GM15510 (cell line): Measurements from ENCODE around the gene CACNA1C.

ENCODE experiments used
- POLR2A ChIP-seq: IDR thresholded peaks from 3 replicates; pipeline ENCODE4 v1.6.1; 2011; ENCODE audit warnings: borderline replicate concordance; ENCODE audit not compliant: insufficient read length; ENCODE audit errors: extremely low read depth

Gene CACNA1C

DNA sequence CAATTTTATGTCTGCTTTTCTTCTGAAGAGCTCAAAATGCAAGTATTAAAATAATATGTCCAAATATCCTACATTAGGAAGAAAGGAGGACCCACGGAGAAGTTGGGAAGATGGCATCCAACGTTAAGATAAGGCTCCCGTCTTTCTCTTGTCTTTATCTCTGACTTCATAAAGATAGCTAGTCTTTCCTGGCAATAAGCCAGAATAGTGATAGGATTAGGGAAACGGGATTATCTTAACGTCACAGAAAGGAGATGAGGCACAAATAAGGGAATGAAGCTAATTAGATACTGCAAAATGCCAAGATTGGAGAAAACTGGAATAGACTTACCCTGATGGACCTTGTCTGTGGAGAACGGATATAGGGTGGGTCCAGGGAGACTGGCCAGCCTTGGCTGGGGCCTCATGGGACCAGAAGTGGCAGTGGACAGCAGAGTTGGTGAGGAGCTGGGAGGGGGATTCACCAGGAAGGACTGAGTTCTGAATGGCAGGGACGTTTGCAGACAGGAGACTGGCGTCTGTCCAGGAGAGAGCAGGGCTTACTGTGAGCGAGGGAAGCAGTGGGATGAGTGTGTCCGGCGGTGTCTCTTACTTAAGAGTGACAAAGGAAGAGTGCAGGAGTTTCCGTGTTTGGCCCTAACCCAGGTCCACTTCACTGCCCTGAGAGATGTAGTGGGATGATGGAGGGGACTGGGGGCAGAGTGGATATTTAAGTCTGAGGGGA, 119.9 kb downstream of the CACNA1C start:
- TF ChIP-seq POLR2A: no peak

DNA sequence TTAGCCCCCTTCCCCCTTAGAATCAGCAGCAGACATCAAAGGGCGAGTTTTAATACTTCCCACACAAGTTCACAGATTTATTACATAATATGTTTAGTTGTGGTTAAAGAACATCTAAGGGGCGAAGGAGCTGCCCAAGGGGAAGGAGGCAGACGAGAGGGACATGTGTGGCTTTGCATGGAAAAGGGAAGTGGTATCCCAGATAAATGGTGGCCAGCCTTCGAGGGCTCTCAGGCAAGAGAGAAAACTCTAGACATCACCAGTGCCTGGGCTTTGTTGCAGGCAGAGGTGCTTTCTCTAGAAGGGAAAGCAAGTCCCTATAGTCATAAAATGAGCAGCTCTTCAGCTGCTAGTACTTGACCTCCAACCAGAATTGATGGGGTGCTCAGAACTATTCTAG, 121.2 kb downstream of the CACNA1C start:
- no peak for TF ChIP-seq POLR2A

DNA sequence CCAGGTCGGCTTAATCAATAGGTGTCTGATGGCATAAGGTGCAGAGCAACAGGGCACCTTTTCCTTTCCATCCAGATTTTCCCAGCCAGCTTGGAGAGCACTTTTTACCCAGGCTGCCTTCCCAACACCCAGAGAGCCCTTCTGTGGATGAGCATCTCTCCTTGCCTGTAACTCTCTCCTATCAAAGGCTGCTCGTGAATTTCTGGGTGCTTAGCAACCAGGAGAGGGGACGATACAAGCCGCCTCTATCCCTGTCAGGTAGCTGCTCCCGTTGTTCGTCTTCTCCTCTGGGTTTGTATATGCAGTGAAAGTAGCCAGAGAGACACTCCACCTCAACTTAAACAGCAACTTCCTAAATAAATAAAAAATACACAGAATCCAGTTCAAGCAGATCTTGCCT, 124.2 kb downstream of the CACNA1C start:
- no peak for TF ChIP-seq POLR2A

DNA sequence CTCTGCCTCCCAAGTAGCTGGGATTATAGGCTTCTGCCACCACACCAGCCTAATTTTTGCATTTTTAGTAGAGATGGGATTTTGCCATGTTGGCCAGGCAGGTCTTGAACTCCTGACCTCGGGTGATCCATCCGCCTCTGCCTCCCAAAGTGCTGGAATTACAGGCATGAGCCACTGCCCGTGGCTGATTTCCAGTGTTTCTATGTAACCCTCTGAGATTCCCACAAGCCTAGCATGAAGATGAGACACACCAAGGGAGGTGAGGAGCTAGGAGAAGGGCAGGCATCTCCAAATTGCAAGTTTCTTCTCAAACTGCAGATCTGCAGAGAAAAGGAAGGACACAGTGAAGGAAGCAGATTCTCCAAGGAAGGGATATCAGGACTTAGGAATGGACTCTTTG, 125.0 kb downstream of the CACNA1C start:
- TF ChIP-seq POLR2A: no peak

DNA sequence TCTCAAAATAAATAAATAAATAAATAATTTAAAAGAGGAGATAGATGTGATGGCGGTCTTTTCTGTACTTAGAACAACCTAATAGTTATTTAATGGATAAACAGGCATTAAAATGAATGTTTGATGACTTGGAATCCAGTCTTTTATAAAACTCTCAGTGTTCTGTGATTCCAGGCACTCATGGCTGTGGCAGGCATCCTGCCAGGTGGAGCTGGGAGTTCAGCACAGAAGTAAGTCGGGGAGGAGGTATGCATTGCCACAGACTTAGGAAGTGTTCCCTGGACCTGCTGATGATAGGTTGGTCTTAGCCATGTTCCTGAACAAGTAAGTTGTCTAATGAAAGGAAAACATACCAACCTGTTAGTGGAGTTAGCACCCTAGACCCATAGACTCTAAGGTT, 126.3 kb downstream of the CACNA1C start:
- TF ChIP-seq POLR2A: no peak

DNA sequence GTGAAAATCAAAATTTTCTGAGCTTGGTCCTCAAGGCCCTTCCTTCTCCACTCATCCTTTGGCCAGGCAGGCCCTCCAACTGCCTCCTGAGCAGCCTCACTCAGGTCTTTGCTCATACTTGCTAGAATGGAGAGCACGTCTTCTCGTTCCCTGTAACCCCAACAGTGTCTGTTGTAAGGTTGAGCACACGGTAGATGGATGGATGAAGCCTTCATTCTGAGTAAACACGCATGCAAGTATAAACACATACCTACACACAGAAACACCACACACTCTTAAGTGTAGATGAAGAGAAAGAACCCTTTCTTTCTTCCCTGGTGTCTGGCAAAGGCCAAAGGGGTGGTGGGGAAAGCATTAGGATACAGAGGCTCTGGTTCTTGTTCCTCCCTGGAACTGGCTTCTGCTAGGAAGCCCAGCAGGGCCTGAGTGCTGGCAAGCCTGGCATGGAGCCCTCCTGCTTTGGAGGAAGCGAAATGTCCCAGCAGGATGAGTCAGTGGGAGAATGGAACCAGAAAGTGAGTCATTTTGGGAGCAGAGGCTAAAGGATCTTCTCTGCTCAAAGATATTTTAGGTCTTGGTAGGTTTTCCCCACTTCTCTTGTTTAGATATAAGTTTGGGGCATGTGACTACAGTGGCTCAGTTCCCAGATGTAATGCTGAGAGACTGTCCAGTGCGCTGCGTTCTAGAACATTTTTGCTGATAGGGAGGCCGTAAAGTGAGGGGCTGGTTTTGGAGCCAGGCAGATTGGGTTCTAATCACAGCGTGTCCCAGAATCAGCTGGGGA, 127.4 kb downstream of the CACNA1C start:
- no peak for TF ChIP-seq POLR2A

DNA sequence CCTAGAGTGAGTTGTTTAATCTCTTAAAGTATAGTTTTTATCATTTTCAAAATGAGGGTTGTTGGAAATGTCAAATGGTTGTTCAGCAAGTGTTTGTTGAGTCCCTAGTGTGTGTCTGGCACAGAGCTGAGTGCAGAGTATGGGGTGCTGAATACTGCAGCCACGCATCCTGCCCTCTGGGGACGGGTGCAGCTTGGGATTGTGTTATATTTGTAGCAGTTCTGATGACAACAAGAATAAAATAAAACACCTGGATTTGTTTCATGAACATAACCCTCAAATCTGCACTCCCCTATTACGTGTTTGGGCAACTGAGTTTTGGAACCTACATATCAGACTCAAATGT, 127.9 kb downstream of the CACNA1C start:
- no peak for TF ChIP-seq POLR2A

DNA sequence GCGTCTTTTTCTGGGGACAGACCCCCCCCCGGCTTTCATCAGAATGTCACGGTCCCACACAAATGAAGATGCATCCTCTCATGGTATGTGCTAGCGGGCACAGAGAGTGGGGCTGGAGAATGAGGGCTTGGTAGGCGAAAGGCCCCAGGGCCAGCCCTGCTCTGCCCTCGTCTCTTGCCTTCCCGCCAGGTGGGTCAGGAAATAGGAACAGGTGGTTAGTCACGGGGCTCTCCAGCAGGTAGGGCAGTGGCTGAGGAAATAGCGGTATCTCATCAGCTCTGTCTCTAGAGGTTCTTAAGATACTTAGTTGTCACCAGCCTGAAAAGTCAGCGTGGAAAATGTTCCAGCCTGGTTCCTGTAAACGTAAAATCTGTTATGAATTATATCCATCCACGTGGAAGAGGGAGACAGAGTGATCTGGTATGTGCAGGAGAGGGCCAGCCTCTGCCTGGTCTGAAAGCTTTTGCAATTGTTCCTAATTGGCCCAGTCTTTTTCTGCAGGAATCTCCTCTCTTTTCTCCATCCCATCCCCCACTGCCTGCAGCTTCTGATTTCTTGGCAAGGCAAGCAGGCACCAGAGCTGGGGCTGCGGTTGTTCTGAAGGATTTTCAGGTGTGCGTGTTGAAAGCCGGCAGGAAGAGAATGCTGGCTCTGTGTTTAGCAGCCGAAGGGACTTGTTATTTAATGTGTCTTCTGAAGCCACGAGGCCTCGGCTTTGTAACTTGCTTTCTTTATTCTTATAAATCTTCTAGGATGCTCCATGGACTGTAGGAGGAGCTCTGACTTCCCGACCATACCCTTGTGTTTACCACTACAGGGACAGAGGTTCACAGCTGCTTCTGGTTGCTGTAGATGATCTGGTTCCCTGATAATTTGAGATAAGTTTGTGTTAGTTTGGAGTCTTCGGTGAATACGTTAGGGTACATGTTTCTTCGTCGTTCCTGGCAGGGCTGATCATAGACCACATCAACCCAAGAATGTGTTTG, 131.1 kb downstream of the CACNA1C start:
- TF ChIP-seq POLR2A: no peak

DNA sequence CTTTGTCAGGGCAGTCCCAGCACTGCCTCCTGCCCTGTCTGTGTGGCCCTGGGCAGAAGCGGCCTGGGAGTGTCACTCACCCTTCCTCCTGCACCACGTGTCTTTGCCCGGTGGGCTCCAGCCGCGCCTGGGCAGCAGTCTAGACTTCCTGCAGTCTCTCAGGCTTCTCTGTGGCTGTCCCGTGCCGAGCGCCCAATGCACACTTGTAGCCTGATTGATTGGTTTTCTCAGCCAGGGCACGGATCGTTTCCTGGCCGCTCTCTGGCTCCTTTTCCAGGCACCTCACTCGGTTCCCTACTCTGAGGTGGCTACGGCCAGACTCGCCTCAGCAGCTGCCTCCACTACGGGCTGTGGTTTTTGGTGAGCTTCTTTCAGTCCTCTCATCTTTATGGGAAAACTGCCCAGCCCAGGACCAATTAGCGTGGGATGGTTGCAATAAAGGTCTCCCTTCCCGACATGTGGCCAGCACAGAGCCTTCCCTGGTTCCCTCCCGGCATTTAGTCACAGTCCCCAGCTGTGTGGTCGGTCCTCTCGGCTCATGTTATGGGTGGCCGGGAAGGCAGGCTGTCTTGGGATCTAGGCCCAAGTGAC, 133.1 kb downstream of the CACNA1C start:
- TF ChIP-seq POLR2A: no peak

DNA sequence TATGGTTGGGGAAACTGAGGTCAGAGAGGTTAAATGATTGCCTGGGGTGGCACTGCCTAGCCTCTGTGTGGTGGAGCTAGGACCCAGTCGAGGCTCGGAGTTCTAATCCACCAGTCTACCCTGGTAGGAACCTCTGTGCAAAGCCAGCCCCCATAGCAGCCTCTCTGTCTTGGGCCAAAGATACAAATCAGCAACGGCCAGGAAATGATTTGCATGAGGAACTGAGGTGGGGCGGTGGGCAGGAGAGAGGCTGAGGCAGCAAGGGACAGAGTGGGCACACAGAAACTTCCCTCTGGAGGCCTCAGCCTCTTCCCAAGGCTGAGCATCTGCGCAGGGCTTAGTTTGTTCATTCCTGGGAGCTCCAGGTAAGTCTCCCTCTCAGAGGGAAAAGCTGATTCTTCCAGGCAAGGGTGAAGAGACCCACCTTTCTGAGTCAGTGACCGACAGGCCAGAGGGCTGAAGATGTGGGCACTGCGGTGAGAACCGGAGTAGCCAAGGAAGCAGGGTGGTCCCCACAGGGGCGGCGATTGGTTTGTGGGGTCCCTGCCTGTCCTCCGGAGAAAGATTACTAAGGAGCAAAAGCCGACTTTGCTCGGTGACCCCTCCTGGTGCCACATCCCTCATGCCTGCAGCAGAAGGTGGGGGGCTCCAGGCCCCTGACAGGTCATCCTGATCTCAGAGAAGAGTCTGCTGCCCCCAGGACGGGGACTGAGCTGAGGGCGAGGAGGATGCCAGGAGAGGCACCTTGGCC, 134.6 kb downstream of the CACNA1C start:
- no peak for TF ChIP-seq POLR2A

DNA sequence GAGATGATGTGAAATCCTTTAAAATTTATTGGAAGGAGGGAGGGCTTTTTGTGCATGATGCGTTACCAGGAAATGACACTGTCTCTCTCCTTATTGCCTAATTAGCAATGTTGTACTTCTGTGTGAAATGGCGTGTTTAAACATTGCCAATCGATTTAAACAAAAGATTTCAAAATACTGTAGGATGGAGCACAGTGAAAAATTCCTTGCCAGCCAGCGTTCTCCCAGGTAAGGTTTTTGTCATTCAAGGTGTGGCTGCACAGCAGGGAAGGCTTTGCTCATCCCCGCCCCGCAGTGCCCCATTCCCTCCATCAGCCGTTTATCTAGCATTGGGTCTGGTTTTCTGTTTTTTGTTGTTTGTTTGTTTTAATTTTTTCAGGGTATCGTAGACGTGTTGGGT, 137.3 kb downstream of the CACNA1C start:
- TF ChIP-seq POLR2A: no peak

DNA sequence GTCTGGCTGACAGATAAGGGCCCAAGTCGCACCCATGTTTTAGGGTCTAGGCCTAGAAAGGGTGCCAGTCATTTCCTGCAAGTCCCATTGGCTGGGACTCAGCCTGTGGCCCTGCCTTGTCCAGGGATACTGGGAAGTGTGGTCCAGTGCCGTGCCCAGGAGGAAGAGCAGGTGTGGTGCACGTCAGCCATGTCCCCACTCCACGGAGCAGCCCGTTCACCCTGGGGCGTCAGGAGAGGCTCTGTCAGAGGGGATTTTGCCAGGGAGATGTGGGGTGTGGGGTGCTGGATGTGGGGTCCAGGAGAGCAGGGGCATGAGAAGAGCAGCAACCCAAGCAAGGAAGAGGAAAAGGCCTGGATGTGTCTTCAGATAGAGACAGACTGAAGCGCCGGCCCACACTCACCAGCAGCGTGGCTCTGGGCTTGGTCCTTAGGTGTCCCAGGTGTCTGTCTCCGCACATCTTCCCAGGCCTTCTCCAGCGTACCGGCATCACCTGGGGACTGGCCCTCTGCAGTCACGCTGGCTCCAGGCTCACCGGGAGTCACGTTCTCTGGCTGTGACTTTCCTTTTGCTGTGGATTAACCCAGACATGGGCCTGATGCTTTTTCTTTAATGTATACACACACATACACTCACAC, 138.2 kb downstream of the CACNA1C start:
- TF ChIP-seq POLR2A: no peak

DNA sequence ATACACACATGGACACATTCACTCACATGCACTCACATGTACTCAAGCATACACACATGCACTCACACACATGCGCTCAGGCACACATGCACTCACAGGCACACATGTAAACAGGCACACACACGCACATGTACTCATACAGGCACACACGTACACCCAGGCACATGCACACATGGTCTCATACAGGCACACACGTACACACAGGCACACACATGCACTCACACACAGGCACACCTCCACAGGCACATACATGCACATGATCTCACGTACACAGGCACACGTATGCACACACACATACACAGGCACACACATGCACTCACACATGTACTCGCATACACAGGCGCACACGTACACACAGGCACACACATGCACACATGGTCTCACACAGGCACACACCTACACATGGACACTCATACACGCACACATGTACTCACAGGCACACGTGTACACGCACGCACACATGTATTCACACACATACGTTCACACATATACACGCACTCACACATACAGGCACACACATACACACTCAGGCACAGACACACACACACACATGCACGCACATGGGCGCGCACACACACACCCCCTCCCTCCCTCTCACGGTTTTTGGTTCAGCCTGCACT, 138.9 kb downstream of the CACNA1C start:
- TF ChIP-seq POLR2A: no peak
